ENCODE data around the gene ANKH. TPM values are rescaled to one million over a fixed set of nuclear protein-coding genes. Genes with fewer than 3 reads are reported as not detected.
"Not testable (repeated sequence)": the region's sequence is repeated elsewhere in the genome, so short reads cannot be mapped to it uniquely, and the experiment has no call there.

Gene ANKH
- total RNA-seq, 1 experiment from 2014 or later = 16.9 TPM

DNA sequence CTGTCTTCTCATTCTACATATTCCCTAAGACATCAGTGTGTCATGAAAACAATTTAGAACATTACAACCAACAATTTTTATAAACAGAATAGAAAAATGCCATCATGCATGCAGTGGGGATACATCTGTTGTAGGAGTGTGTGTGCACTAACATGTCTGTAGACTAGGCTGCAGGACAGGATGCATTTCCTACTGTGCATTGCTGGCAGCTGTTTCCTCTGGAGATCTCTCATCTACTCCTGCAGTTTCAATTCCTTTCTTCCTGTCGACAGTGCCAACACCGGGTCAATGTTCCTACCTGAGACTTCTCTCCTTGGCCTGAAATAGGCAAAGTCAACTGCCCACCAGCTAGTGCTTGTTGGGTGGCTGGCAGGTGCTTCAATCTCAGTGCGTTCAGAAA lies 69.8 kb downstream of the ANKH start (continued):
- TF ChIP-seq, protein P1, sequence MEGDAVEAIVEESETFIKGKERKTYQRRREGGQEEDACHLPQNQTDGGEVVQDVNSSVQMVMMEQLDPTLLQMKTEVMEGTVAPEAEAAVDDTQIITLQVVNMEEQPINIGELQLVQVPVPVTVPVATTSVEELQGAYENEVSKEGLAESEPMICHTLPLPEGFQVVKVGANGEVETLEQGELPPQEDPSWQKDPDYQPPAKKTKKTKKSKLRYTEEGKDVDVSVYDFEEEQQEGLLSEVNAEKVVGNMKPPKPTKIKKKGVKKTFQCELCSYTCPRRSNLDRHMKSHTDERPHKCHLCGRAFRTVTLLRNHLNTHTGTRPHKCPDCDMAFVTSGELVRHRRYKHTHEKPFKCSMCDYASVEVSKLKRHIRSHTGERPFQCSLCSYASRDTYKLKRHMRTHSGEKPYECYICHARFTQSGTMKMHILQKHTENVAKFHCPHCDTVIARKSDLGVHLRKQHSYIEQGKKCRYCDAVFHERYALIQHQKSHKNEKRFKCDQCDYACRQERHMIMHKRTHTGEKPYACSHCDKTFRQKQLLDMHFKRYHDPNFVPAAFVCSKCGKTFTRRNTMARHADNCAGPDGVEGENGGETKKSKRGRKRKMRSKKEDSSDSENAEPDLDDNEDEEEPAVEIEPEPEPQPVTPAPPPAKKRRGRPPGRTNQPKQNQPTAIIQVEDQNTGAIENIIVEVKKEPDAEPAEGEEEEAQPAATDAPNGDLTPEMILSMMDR (IDR thresholded peaks at IDR 0.05) = no peak
- TF ChIP-seq, protein P2, sequence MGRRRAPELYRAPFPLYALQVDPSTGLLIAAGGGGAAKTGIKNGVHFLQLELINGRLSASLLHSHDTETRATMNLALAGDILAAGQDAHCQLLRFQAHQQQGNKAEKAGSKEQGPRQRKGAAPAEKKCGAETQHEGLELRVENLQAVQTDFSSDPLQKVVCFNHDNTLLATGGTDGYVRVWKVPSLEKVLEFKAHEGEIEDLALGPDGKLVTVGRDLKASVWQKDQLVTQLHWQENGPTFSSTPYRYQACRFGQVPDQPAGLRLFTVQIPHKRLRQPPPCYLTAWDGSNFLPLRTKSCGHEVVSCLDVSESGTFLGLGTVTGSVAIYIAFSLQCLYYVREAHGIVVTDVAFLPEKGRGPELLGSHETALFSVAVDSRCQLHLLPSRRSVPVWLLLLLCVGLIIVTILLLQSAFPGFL (CRISPR knock-in tag; IDR thresholded peaks at IDR 0.05; ENCODE audit: borderline replicate concordance) = no peak
- TF ChIP-seq ZNF138 (CRISPR knock-in tag; conservative IDR thresholded peaks at IDR 0.05) = no peak
- TF ChIP-seq ZNF219 (CRISPR knock-in tag; IDR thresholded peaks at IDR 0.05; ENCODE audit: borderline replicate concordance) = no peak
- TF ChIP-seq, protein P3, sequence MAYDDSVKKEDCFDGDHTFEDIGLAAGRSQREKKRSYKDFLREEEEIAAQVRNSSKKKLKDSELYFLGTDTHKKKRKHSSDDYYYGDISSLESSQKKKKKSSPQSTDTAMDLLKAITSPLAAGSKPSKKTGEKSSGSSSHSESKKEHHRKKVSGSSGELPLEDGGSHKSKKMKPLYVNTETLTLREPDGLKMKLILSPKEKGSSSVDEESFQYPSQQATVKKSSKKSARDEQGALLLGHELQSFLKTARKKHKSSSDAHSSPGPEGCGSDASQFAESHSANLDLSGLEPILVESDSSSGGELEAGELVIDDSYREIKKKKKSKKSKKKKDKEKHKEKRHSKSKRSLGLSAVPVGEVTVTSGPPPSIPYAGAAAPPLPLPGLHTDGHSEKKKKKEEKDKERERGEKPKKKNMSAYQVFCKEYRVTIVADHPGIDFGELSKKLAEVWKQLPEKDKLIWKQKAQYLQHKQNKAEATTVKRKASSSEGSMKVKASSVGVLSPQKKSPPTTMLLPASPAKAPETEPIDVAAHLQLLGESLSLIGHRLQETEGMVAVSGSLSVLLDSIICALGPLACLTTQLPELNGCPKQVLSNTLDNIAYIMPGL (CRISPR knock-in tag; IDR thresholded peaks at IDR 0.05) = no peak

DNA sequence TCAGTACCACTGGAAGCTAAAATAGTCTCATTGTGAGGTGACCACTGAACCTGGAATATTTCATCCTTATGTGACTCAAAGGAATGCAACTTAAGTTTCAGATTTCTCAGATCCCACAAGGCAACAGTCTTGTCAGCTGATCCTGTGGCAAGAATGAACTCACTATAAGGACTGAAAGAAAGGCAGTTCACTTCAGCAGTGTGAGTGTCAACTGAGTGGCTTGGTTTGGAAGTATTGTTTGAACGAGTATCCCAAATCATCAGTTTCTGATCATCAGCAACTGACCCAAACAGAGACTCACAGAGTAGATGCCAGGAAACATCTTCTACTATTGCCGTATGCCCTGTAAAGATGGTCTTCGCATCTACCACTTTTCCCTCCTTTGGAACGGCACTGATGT lies 74.2 kb downstream of the ANKH start:
- H3K27me3 Mint-ChIP-seq (ENCODE audit: low read depth); H3K4me1 Mint-ChIP-seq; DNase-seq (ENCODE audit: low spot score); CTCF ChIA-PET; ATAC-seq; H3K27ac Mint-ChIP-seq; H3K9me3 Mint-ChIP-seq; H3K36me3 Mint-ChIP-seq; H3K4me3 Mint-ChIP-seq: not testable (repeated sequence)
- POLR2A ChIA-PET = interaction anchor here (1.1 kb wide), 1 partner anchor 27 kb away, joined by 3 read pairs; no protein-coding TSS in a partner anchor

DNA sequence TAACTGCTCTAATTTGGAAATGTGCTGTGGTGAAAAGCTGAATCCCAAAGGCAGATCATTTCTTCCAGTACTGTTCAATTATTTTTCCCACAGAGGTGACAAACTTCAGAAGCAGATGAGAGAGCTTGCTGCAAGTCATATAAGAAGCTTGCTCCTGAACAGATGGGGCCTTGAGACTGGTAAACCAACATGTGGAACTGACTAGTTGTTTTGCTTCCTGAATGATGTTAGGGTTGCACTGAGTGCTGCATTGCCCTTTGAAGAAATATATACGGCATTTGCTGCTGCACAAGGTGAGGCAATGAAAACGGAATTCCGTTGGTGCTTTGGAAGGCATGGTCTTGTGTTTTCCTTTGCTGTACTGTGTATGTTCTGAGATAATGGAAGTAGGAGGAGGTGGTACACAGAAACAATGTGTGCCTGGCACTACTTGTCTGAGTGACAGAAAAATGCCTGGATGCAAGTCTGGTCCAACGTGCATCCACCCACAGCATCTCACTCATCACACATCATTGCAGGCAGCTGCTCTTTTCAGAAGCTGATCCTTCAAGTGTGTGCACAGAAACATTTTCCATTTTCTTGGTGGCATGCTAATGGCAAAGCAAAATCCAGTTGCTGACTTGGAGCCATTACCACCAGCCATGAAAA lies 76.9 kb downstream of the ANKH start:
- POLR2A ChIA-PET = no interaction called here
- CTCF ChIA-PET = interaction anchor here (0.6 kb wide), 1 partner anchor 77 kb away, joined by 8 read pairs; the partner anchor contains the start of gene ANKH
- no peak overlapping the region for H3K4me3 Mint-ChIP-seq
- H3K27me3 Mint-ChIP-seq (ENCODE audit: low read depth) = no peaks in the 10 kb centered on the region
- no peaks in the 10 kb centered on the region for H3K36me3 Mint-ChIP-seq
- H3K9me3 Mint-ChIP-seq = no peaks in the 10 kb centered on the region
- ATAC-seq (no peak), DNase-seq (ENCODE audit: low spot score) (no peak)
- 0 out of 2 replicates have a peak, but pooled peaks cover 2% of the 10 kb centered on the region for H3K4me1 Mint-ChIP-seq
- no peak overlapping the region for H3K27ac Mint-ChIP-seq
- TF ChIP-seq NFE2L1 (CRISPR knock-in tag; IDR thresholded peaks at IDR 0.05) = no peak

DNA sequence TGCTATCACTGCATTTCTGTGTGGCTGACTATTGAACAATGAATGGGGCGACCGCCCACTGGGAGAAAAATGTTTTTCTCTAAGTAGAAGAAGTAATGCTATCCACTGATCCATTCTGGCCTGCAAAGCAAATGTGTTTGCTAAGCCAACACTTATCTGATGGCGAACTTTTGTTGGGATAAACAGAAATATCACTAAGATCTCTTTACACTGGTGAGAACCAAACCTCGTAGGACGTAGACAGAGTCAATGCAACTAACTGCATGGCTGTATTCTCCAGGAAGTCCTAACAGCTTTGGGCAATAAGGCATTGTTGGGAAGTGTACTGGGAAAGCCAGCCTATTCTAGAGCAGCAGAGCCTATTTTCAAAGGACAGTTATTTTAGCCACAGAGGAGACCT lies 77.7 kb downstream of the ANKH start:
- TF ChIP-seq ZNF121 (CRISPR knock-in tag; IDR thresholded peaks at IDR 0.05) (no peak), EMX1 (CRISPR knock-in tag; IDR thresholded peaks at IDR 0.05) (no peak), CBFB (CRISPR knock-in tag; IDR thresholded peaks at IDR 0.05; ENCODE audit: low read depth) (no peak), ETV6 (CRISPR knock-in tag; IDR thresholded peaks at IDR 0.05) (no peak), JUN (CRISPR knock-in tag; IDR thresholded peaks at IDR 0.05) (no peak), NFE2L1 (CRISPR knock-in tag; IDR thresholded peaks at IDR 0.05) (no peak), PRRX2 (CRISPR knock-in tag; IDR thresholded peaks at IDR 0.05) (no peak)
- TF ChIP-seq, protein P4, sequence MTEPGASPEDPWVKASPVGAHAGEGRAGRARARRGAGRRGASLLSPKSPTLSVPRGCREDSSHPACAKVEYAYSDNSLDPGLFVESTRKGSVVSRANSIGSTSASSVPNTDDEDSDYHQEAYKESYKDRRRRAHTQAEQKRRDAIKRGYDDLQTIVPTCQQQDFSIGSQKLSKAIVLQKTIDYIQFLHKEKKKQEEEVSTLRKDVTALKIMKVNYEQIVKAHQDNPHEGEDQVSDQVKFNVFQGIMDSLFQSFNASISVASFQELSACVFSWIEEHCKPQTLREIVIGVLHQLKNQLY (CRISPR knock-in tag; IDR thresholded peaks at IDR 0.05) = no peak
- TF ChIP-seq, protein P2 (CRISPR knock-in tag; IDR thresholded peaks at IDR 0.05; ENCODE audit: borderline replicate concordance) = no peak
- TF ChIP-seq, protein P5, sequence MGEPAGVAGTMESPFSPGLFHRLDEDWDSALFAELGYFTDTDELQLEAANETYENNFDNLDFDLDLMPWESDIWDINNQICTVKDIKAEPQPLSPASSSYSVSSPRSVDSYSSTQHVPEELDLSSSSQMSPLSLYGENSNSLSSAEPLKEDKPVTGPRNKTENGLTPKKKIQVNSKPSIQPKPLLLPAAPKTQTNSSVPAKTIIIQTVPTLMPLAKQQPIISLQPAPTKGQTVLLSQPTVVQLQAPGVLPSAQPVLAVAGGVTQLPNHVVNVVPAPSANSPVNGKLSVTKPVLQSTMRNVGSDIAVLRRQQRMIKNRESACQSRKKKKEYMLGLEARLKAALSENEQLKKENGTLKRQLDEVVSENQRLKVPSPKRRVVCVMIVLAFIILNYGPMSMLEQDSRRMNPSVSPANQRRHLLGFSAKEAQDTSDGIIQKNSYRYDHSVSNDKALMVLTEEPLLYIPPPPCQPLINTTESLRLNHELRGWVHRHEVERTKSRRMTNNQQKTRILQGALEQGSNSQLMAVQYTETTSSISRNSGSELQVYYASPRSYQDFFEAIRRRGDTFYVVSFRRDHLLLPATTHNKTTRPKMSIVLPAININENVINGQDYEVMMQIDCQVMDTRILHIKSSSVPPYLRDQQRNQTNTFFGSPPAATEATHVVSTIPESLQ (CRISPR knock-in tag; IDR thresholded peaks at IDR 0.05) = no peak
- no peak for ATAC-seq
- CTCF ChIA-PET = interaction anchor here (1.1 kb wide), 1 partner anchor 210 kb away, joined by 4 read pairs; no protein-coding TSS in a partner anchor
- H3K27me3 Mint-ChIP-seq (ENCODE audit: low read depth) = no peaks in the 10 kb centered on the region
- no peak overlapping the region for H3K27ac Mint-ChIP-seq
- no peaks in the 10 kb centered on the region for H3K36me3 Mint-ChIP-seq
- H3K4me3 Mint-ChIP-seq = no peak overlapping the region
- DNase-seq (ENCODE audit: low spot score) = no peak
- H3K4me1 Mint-ChIP-seq = 0 out of 2 replicates have a peak, but pooled peaks cover 2% of the 10 kb centered on the region
- POLR2A ChIA-PET = no interaction called here
- H3K9me3 Mint-ChIP-seq = no peaks in the 10 kb centered on the region
